Right cardiac atrium (tissue), 5 donors: ENCODE data around the gene SMTN. TPM values are rescaled to one million over a fixed set of nuclear protein-coding genes. Genes with fewer than 3 reads are reported as not detected.
"Not testable (repeated sequence)": the region's sequence is repeated elsewhere in the genome, so short reads cannot be mapped to it uniquely, and the experiment has no call there.

ENCODE experiments used
- ATAC-seq, 2 donors: fragments of 200-7000 bp; cut with Tn5 transposase; one replicate each; pipeline versions ENCODE4 v1.8.0 to v1.9.1; 2020; ENCODE audit warnings: moderate library complexity in 2 of 2, mild to moderate bottlenecking in 1 of 2
- DNase-seq, 3 donors: peaks; one replicate each; pipeline ENCODE4 v3.0.0-alpha.2; 2020
- H3K27ac ChIP-seq: one replicate; pipeline ENCODE4 v1.5.1; 2013; ENCODE audit warnings: mild to moderate bottlenecking, low read length, control low read depth, moderate library complexity
- H3K27me3 ChIP-seq: one replicate; pipeline ENCODE4 v1.6.1; 2013; ENCODE audit not compliant: control insufficient read depth, insufficient read depth
- H3K4me1 ChIP-seq: one replicate; pipeline ENCODE4 v1.6.1; 2013; ENCODE audit warnings: low read length; ENCODE audit not compliant: control insufficient read depth, insufficient read depth
- H3K4me3 ChIP-seq: one replicate; pipeline ENCODE4 v1.5.1; 2013; ENCODE audit warnings: low read length, control low read depth
- H3K9me3 ChIP-seq: one replicate; pipeline ENCODE4 v1.6.1; 2013; ENCODE audit warnings: low read length; ENCODE audit not compliant: control insufficient read depth
- WGBS: extraction: QIAGEN DNeasy Blood & Tissue Kit; methylation state at CpG from one replicate; pipeline ENCODE4 v1.1.7; 2013; 5-methylcytosine and 5-hydroxymethylcytosine counted together
- intact Hi-C, 4 donors: fragments of 100-400 bp; cut with DNase I; formaldehyde crosslinking; loops; one replicate each; pipeline versions ENCODE4 v1.11.0 to v1.14.0; 2022 to 2023
- polyA plus RNA-seq: library from polyadenylated mRNA; stranded (reverse); fragments of 200-250 nt; gene quantifications from one replicate; pipeline ENCODE4 v1.2.3, GENCODE V29; 2013
- total RNA-seq, 4 donors: library from RNA; stranded (reverse); fragmentation: NEBNext Ultra II Directional; extraction: Animal tissue kit (Norgen Biotek cat#: 25700); gene quantifications; one replicate each; pipeline ENCODE4 v1.2.1, GENCODE V29; 2021
- donor health status: healthy with polysubstance abuse.
- donor health status: DM: no; HTN: yes; CAD: no.
- donor health status: DM: no; HTN: no; CAD: no.
- donor health status: DM: no; HTN: yes; CAD: no; lungs with severe emphysema.
- donor health status: DM: yes; HTN: yes; CAD: no.

The SMTN gene
- total and polyA plus RNA-seq, 5 donors = 156 to 233 (median 211) TPM

GRCh38 chr22:31090217-31091085 lies 9.3 kb downstream of the SMTN start:
- intact Hi-C loops = loop anchor here in 2 of 4 donors (5.0 kb wide), 1 partner anchor 57 kb away; no protein-coding TSS in a partner anchor
- DNase-seq (peak in 1 of 3 donors; percentile 47), ATAC-seq (peak in 1 of 2 donors; percentile 2)
- Histone ChIP-seq H3K9me3 (no peaks in the 10 kb centered on the region), H3K27ac (no peak overlapping the region), H3K27me3 (no peaks in the 10 kb centered on the region), H3K4me1 (no peaks in the 10 kb centered on the region), H3K4me3 (no peak overlapping the region)
- WGBS = 79% methylated on average over 15 of the region's 15 CpGs

DNA sequence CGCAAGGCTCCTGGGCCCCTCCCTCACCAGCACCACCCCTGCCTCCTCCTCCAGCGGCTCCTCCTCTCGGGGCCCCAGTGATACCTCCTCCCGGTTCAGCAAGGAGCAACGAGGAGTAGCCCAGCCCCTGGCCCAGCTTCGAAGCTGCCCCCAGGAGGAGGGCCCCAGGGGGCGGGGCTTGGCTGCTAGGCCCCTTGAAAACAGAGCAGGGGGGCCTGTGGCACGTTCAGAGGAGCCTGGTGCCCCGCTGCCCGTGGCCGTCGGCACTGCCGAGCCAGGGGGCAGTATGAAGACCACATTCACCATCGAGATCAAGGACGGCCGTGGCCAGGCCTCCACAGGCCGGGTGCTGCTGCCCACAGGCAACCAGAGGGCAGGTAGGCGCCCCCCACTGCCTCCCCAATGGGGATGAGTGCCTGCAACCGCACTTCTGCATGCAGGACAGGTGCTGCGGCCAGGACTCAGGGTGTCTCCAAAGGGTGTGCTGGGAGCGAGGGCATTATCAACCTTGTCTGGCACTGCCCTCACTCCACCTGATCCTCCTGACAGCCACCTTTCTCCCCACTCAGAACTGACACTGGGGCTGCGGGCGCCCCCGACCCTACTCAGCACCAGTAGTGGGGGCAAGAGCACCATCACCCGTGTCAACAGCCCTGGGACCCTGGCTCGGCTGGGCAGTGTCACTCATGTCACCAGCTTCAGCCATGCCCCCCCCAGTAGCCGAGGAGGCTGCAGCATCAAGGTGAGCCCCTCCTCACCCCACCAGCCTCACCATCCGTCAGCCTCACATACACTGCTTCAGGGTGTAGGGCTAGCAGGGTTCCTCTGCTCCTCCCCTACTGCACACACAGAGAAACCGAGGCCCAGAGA lies 10.2 kb downstream of the SMTN start:
- intact Hi-C loops = loop anchor here in 2 of 4 donors (5.0 kb wide), 1 partner anchor 56 kb away; no protein-coding TSS in a partner anchor
- no peaks in the 10 kb centered on the region for H3K27me3 ChIP-seq
- H3K4me3 ChIP-seq = no peak overlapping the region
- 77% methylated on average over 29 of the region's 29 CpGs for WGBS
- no peaks in the 10 kb centered on the region for H3K4me1 ChIP-seq
- no peaks in the 10 kb centered on the region for H3K9me3 ChIP-seq
- peak; percentile 22 to 78 (median 55) for DNase-seq
- no peak overlapping the region for H3K27ac ChIP-seq
- no peak for ATAC-seq

- WGBS = 96% methylated on average over 9 of the region's 9 CpGs
- no peak overlapping the region for H3K27ac ChIP-seq
- no peak overlapping the region for H3K4me3 ChIP-seq
- no peaks in the 10 kb centered on the region for H3K27me3 ChIP-seq
- intact Hi-C loops = loop anchor here in 2 of 4 donors (5.0 kb wide), 1 partner anchor 55 kb away; no protein-coding TSS in a partner anchor
- H3K4me1 ChIP-seq = no peaks in the 10 kb centered on the region
- no peak for ATAC-seq
- peak in 2 of 3 donors; percentile 31 to 40 for DNase-seq
- no peaks in the 10 kb centered on the region for H3K9me3 ChIP-seq
Observed at GRCh38 chr22:31092161-31092560, 11.0 kb downstream of the SMTN start.

GRCh38 chr22:31093086-31093850 lies 12.2 kb downstream of the SMTN start:
- Histone ChIP-seq H3K4me3 (peak overlapping the region; percentile 34), H3K27me3 (no peaks in the 10 kb centered on the region), H3K4me1 (no peaks in the 10 kb centered on the region), H3K9me3 (no peaks in the 10 kb centered on the region), H3K27ac (peak overlapping the region; percentile 93)
- WGBS = 68% methylated on average over 33 of the region's 33 CpGs
- intact Hi-C loops = loop anchor here in 2 of 4 donors (5.0 kb wide), 1 partner anchor 54 kb away; no protein-coding TSS in a partner anchor
- ATAC-seq (peak; percentile 60 to 71), DNase-seq (peak; percentile 67 to 90 (median 88))

GRCh38 chr22:31094021-31094551 lies 13.0 kb downstream of the SMTN start:
- WGBS = 45% methylated on average over 5 of the region's 5 CpGs
- peak; percentile 6 to 33 for ATAC-seq
- DNase-seq = peak; percentile 30 to 82 (median 81)

GRCh38 chr22:31094741-31095140 lies 13.6 kb downstream of the SMTN start:
- no peak for ATAC-seq

More at GRCh38 chr22:31094021-31094551, 13.0 kb downstream of the SMTN start:
- Histone ChIP-seq H3K9me3 (no peaks in the 10 kb centered on the region), H3K4me3 (peak overlapping the region; percentile 34), H3K4me1 (no peaks in the 10 kb centered on the region), H3K27me3 (no peaks in the 10 kb centered on the region), H3K27ac (peak overlapping the region; percentile 93)
- intact Hi-C loops = loop anchor here in 2 of 4 donors (5.0 kb wide), 1 partner anchor 53 kb away; no protein-coding TSS in a partner anchor

DNA sequence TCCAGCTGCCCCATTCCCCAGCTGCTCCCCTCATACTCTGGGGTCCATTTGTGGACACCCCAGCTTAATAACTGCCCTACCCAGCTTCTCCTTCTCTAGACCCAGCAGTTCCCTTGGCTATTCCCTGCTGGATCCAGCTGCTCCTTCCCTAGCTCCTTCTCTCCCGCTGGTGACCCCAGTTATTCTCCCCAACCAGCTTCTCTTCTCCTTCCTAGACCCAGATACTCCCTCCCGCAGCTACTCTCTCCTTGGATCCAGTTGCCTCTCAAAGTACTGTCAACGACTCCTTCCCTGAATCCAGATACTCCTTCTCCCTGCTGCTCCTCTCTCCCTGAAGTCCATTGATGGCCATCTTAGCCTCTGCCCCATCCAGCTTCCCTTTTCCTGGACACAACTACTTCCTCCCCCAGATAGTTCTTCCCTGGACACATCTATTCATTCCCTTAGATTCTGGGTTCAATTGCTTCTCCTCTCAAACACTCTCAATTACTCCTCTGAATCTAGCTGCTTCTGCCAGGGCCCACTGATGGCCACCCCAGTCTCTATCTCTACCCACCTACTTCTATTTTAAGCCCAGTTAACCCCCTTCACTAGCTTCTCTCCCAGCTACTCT lies 14.6 kb downstream of the SMTN start:
- no peak for ATAC-seq
- Histone ChIP-seq H3K27me3 (no peaks in the 10 kb centered on the region), H3K9me3 (no peaks in the 10 kb centered on the region), H3K4me1 (no peaks in the 10 kb centered on the region), H3K4me3 (no peak overlapping the region), H3K27ac (no peak overlapping the region)
- intact Hi-C loops = no loop called here
- no peak for DNase-seq
- WGBS = 80% methylated on average over 3 of the region's 3 CpGs

More at GRCh38 chr22:31094741-31095140, 13.6 kb downstream of the SMTN start:
- 92% methylated on average over 7 of the region's 7 CpGs for WGBS
- intact Hi-C loops = loop anchor here in 2 of 4 donors (5.0 kb wide), 1 partner anchor 53 kb away; no protein-coding TSS in a partner anchor
- H3K4me3 ChIP-seq = no peak overlapping the region
- H3K27me3 ChIP-seq = no peaks in the 10 kb centered on the region
- peak in 2 of 3 donors; percentile 29 to 43 for DNase-seq
- H3K9me3 ChIP-seq = no peaks in the 10 kb centered on the region
- no peak overlapping the region for H3K27ac ChIP-seq
- no peaks in the 10 kb centered on the region for H3K4me1 ChIP-seq

- Histone ChIP-seq H3K27ac (no peak overlapping the region), H3K27me3 (no peaks in the 10 kb centered on the region), H3K4me3 (no peak overlapping the region), H3K9me3 (no peaks in the 10 kb centered on the region), H3K4me1 (no peaks in the 10 kb centered on the region)
- ATAC-seq = no peak
- peak in 1 of 3 donors; percentile 64 for DNase-seq
- intact Hi-C loops = no loop called here
- 89% methylated on average over 27 of the region's 27 CpGs for WGBS
Observed at GRCh38 chr22:31096657-31097279, 15.7 kb downstream of the SMTN start.

GRCh38 chr22:31097539-31097938 lies 16.4 kb downstream of the SMTN start:
- H3K27me3 ChIP-seq, ATAC-seq, H3K27ac ChIP-seq, H3K4me1 ChIP-seq, H3K4me3 ChIP-seq, DNase-seq, intact Hi-C loops, H3K9me3 ChIP-seq: not testable (repeated sequence)
- WGBS = 97% methylated on average over 5 of the region's 5 CpGs
